H7 (cell line): ENCODE results near the gene CISD1. TPM values are rescaled to one million over a fixed set of nuclear protein-coding genes. Genes with fewer than 3 reads are reported as not detected.
A peak's percentile ranks its signal among the peaks of the same experiment; 100 is the strongest.

Experiments used
- DNase-seq: peaks from one replicate; pipeline ENCODE4 v3.0.0; 2012
- H3K27me3 ChIP-seq: 2 replicates; pipeline ENCODE4 v1.6.0; 2011; ENCODE audit warnings: mild to moderate bottlenecking, low read length; ENCODE audit not compliant: control insufficient read depth, insufficient read depth
- H3K36me3 ChIP-seq: replicated peaks from 2 replicates; pipeline ENCODE4 v1.5.1; 2011; ENCODE audit warnings: low read length; ENCODE audit not compliant: control insufficient read depth, insufficient read depth
- H3K4me3 ChIP-seq: 2 replicates; pipeline ENCODE4 v1.5.1; 2011; ENCODE audit warnings: low read depth, mild to moderate bottlenecking, control low read depth, low read length, moderate library complexity; ENCODE audit not compliant: insufficient read depth
- total RNA-seq: library from RNA; depleted of rRNA; stranded (reverse); fragments of >200 nt; shearing (Covaris generic); gene quantifications from 2 replicates; pipeline ENCODE4 v1.2.3, GENCODE V29; 2014

CISD1 gene
- total RNA-seq, 1 experiment from 2014 or later = 74.0 TPM

DNA sequence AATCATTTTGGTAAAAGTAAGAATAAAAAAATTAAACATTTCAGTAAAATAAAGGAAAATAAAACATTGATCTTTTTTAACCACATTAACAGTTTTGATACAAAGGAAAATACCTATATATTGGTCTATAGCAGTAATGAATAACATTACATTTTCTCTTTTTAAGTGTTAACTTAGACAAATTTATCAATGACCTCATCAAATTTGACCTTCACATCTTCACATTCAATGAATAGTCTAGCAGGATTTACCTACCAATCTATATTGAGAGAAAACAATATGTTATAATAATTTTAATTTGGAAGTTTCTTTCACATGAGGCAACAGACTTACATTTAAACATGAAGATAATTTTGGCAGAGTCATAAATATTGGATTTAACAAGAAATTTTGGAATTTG is 47.9 kb downstream of the CISD1 start:
- Histone ChIP-seq H3K27me3 (no peaks in the 10 kb centered on the region), H3K36me3 (no peaks in the 10 kb centered on the region), H3K4me3 (no peak overlapping the region)

DNA sequence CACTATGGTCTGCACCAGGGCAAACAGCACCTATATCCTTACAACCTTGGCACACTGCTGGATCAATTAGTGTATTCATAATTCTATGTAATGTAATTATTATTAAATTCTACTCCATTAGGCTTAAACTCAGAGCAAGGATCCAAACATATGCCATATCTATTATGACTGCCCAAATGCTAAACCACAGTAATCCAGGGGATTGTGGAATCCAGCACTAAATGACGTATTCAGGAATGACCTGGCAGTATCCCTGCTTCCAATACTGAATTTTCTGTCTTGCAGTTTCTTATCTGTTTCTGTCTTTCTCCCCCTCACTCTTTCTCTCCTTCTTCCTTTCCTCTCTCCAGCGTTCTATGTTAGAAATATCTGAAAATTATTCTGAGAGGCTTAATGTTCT is 49.4 kb downstream of the CISD1 start:
- H3K4me3 ChIP-seq = no peak overlapping the region
- H3K27me3 ChIP-seq = no peaks in the 10 kb centered on the region
- no peaks in the 10 kb centered on the region for H3K36me3 ChIP-seq
- no peak for DNase-seq

More for the DNA sequence above, 47.9 kb downstream of the CISD1 start:
- DNase-seq = no peak

DNA sequence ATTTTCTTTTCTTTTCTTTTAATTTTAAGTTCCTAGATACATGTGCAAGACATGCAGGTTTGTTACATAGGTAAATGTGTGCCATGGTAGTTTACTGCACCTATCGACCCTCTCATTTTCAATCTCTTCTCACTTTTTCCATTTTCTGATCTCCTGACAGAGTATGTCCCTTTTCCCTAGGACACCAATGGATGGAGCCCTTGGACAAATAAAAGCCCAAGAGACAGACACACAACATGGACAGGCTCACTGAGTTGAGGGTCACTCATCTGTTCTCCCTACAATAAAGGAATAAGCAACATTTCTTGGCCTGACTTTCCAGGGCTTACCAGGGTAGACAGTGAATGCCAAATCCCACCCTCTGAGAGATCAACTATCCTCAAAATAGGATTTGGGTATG is 50.6 kb downstream of the CISD1 start:
- no peak for DNase-seq
- no peaks in the 10 kb centered on the region for H3K36me3 ChIP-seq
- H3K4me3 ChIP-seq = no peak overlapping the region
- H3K27me3 ChIP-seq = no peaks in the 10 kb centered on the region

DNA sequence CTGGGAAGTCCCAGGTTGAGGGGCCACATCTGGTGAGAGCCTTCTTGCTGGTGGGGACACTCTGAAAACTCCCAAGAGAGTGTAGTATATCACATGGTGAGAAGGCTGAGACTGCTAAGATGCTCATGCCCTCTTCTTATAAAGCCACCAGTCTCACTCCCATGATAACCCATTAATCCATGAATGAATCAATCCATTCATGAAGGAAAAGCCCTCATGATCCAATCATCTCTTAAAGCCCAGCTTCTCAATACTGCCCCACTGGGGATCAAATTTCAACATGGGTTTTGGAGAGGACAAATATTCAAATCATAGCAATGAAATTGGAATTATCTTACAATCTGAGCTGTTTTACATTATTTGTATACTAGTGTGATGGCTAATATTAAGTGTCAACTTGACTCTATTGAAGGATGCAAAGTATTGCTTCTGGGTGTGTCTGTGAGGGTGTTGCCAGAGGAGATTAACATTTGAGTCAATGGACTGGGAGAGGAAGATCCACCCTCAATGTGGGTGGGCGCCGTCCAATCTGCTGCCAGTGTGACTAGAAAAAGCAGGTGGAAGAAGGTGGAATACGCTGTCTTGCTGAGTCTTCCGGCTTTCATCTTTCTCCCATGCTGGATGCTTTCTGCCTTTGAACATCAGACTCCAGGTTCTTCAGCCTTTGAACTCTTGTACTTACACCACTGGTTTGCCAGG is 51.5 kb downstream of the CISD1 start:
- Histone ChIP-seq H3K36me3 (no peaks in the 10 kb centered on the region), H3K27me3 (no peaks in the 10 kb centered on the region), H3K4me3 (no peak overlapping the region)
- DNase-seq = no peak

DNA sequence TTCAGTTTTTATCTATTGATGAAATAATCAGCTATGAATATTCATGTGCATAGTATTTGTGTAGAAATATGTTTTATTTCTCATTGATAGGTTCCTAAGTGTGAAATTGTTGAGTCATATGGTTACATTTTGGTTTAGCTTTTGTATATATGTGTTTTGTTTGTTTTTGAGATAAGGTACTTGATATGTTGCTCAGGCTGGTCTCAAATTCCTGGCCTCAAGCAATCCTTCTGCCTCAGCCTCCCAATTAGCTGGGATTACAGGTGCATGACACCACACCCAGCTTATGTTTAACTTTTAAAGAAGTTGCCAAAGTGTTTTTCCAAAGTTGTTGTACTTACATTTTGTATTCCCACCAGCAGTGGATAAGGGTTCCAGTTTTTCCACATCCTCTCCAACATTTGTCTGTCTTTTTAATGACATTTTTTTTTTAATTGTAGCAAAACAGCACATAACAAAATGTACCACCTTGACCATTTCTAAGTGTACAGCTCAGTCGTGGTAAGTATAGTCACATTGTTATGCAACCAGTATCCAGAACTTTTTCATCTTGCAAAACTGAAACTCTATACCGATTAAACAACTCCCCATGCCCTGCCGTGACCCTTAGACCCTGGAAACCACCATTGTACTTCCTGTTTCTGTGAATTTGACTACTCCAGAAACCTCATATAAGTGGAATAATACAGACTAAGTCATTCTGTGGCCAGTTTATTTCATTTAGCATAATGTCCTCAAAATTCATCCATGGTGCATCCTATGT is 53.3 kb downstream of the CISD1 start:
- H3K36me3 ChIP-seq = no peaks in the 10 kb centered on the region
- H3K27me3 ChIP-seq = no peaks in the 10 kb centered on the region
- no peak overlapping the region for H3K4me3 ChIP-seq
- DNase-seq = no peak

DNA sequence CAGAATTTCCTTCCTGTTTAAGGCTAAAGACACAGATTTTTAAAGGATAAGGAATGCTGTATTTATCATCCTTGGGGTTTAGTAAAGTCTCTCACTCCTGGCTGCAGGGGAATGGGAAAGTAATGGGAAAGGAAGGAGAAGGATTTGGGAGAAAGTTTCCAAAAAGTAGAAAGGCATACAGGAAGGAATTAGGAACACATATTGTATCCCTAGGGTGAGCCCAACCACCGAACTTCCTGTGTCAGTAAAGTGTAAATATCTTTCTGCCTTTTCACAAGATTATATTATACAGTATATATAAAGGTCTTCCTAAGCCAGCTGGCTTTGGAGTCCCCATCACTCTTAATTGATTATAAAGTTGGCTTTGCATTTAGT is 53.9 kb downstream of the CISD1 start:
- Histone ChIP-seq H3K27me3 (no peaks in the 10 kb centered on the region), H3K4me3 (no peak overlapping the region), H3K36me3 (no peaks in the 10 kb centered on the region)
- DNase-seq = no peak

DNA sequence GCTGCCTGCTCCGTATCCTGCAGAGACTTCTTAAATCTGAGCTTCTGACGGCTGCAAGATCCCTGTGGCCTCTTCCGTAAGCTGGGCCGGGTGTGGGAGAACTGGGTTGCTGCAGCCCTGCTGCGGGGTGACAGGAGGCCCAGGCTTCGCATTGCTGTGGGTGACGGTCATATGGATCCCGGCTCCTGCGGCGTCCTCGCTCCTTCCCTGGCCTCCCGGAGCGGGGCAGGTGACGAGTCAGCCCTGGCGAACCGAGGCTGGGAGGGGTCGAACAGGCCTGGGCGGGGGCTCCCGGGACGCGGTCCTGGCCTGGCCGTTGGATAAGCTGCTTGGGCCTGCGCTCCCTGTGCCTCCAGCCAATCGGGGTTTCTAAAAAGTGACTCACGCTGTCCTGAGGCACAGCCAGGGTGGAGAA is 58.0 kb downstream of the CISD1 start:
- peak; percentile 45 for DNase-seq
- Histone ChIP-seq H3K4me3 (peak overlapping the region; percentile 27; the same call in 1 of the 2 replicates), H3K36me3 (no peaks in the 10 kb centered on the region), H3K27me3 (no peaks in the 10 kb centered on the region)

DNA sequence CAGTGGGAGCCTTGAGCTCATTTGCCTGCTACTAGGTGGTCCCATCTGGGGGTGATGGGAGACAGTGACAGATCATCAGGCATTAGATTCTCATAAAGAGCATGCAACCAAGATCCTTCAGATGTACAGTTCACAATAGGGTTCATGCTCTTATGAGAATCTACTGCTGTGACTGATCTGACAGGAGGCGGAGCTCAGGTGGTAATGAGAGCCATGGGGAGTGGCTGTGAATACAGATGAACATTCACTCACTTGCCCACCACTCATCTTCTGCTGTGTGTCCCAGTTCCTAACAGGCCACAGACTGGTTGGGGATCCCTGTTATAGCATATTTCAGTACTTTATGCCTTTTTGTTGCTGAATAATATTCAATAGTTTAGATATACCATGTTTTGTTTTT is 59.3 kb downstream of the CISD1 start:
- Histone ChIP-seq H3K4me3 (no peak overlapping the region), H3K27me3 (no peaks in the 10 kb centered on the region), H3K36me3 (no peaks in the 10 kb centered on the region)
- DNase-seq = no peak

DNA sequence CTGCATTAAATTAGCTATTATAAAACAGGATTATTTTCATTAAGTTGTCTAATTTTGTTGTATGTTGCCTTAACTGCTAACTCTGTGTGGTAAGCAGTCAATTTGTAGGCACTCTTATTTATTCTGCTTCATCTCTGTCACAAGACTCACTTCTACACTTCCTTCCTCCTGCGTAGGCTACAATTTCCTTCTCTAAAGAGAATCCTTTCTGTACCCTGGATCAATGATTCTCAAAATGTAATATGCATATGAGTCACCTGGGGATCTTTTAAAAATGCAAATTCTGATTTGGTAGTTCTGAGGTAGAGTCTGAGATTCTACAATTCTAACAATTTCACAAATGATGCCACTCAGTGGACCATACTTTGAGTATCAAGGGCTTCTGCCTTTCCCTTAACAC is 61.5 kb downstream of the CISD1 start:
- Histone ChIP-seq H3K4me3 (no peak overlapping the region), H3K27me3 (no peaks in the 10 kb centered on the region), H3K36me3 (no peaks in the 10 kb centered on the region)
- no peak for DNase-seq

DNA sequence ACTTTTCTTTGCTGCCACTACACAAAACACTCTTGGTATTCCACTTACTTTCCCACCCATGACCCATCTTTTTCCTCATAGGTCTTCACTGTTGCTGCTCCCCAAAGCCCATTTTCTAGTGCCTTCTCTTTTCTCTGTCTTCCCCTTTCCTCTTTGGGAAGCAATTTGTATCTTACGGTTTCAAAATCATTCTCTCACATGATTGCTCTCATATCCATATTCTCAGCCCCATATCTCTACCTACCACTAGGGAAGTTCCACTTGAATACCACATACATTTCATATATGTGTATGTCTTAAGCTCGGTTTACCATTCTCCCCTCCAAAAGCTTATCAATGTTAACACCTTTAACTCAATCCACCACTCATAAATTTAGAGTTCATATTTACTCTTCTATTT is 62.7 kb downstream of the CISD1 start:
- Histone ChIP-seq H3K36me3 (no peaks in the 10 kb centered on the region), H3K27me3 (no peaks in the 10 kb centered on the region), H3K4me3 (no peak overlapping the region)
- no peak for DNase-seq

DNA sequence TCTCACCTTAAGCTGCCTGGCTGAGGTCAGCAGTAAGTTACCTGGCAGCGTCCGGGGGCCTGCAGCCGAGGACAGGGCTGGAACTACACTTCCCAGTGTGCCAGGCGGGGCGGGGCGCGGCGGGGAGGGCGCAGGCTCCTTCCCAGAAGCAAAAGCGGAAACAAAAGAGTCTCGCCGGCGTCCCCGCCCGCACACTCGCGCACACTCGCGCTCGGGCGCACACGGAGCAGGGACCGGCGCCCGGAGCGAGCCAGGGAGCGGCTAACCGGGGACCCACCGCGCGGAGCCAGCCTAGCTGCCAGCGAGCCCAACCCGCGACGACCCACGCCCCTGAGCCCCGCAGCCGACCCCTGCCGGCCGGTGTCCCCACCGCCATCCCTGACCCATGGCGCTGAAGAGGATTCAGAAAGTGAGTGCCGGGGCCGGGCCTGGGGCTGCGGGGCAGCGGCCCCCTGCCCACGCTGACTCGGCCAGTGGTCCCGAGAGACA is 65.9 kb downstream of the CISD1 start, which contains the start of gene UBE2D1:
Gene UBE2D1, plus strand, starts transcription at position 190 of the 489 bp plus-strand sequence. Its CDS starts 196 bp downstream, at position 386.
- DNase-seq = peak; percentile 86
- H3K27me3 ChIP-seq = no peaks in the 10 kb centered on the region
- no peaks in the 10 kb centered on the region for H3K36me3 ChIP-seq
- H3K4me3 ChIP-seq = peak within 1 kb of the TSS; percentile 91

DNA sequence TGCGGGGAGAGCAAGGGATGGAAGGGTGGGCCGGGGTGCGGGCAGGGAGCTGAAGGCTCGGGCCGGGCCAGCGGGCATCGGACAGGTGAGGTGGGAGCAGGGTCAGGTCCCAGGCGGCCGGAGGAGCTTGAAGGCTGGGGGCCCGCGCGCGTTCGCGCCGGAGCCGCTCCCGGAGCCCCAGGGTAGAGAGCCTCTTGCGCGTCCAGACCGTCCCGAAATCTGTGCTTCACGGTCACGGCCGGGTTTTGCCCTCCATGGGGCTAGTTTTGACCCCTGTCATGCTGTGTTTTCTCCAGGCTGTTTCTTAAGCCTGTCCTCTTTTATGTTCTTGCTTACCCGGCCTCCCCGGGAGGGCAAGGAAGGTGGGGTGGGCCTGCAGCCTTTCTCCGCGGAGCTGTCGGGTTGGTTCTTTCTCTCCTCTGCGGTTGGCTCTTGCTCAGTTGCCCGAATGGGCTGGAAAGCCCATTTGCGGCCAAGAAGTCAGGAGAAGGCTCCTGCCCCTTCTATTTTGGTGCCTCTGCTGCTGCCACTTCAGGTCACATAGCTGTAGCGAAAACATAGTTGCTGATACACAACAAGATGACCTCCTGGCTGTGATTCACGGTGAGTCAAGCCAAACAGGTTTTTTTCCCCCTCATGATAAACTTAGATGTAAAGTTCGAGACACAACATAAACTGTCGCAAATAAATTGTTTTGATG is 66.5 kb downstream of the CISD1 start:
- no peaks in the 10 kb centered on the region for H3K36me3 ChIP-seq
- H3K27me3 ChIP-seq = no peaks in the 10 kb centered on the region
- DNase-seq = peak; percentile 49
- H3K4me3 ChIP-seq = peak overlapping the region; percentile 91

DNA sequence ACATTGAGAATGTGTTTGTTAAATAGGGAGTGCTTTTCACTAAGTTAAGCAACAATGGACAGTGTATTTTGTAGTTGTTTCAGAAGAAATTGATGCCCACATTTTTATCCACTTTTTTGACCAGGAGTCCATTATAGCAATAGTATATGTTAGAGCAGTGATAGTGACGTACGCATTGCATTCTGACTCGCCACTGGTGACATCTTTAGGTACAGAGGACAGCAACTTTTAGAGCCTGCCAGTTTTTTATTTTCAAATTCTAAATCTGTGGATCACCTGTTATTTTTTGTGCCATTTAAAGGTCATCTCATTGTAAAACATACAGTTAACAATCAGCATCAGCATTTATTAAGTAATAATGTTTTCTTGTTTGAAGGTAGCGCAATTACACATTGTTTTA is 67.3 kb downstream of the CISD1 start:
- no peak for DNase-seq
- no peaks in the 10 kb centered on the region for H3K36me3 ChIP-seq
- H3K27me3 ChIP-seq = no peaks in the 10 kb centered on the region
- peak overlapping the region; percentile 91; the same call in 1 of the 2 replicates for H3K4me3 ChIP-seq
